Thyroid gland (tissue), 4 donors: ENCODE data around the gene GRAMD1C.

ENCODE experiments used
- POLR2A ChIP-seq, 2 donors: fragments of 450-650 bp; IDR thresholded peaks; one replicate each; pipeline ENCODE4 v1.6.1; 2017; ENCODE audit warnings: antibody characterized with exemption in 2 of 2, mild to moderate bottlenecking in 2 of 2, moderate library complexity in 1 of 2
- TF ChIP-seq, protein P1 (sequence below), 6 experiments: fragments of 200-600 bp in 3 of 6; fragments of 450-650 bp in 3 of 6; sonication (generic) in 3 of 6; IDR thresholded peaks; one replicate each; pipeline ENCODE4 v1.5.1; 2016 to 2019; ENCODE audit warnings: antibody characterized with exemption in 6 of 6, mild to moderate bottlenecking in 2 of 6, inconsistent platforms in 1 of 6, moderate library complexity in 1 of 6

DNA sequence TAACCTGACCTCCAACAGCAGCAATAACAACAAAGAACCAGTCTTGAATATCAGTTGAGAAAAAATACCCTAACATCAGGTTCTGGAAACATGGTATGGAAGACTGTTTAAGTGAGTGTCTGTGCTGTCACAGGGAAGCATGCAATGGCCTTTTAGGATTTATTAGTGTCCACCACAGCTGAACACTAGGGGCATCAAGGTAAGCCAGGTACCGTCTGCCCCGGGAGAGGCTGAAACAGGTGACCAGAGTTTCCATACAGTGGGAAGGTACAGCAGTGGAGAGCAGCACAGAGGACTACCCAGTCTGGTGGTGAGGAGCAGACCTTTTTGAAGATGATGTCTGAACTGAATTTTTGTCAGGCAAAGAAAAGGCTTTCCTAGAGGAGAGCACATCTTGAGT, 127.6 kb downstream of the GRAMD1C start:
- TF ChIP-seq, protein P1, sequence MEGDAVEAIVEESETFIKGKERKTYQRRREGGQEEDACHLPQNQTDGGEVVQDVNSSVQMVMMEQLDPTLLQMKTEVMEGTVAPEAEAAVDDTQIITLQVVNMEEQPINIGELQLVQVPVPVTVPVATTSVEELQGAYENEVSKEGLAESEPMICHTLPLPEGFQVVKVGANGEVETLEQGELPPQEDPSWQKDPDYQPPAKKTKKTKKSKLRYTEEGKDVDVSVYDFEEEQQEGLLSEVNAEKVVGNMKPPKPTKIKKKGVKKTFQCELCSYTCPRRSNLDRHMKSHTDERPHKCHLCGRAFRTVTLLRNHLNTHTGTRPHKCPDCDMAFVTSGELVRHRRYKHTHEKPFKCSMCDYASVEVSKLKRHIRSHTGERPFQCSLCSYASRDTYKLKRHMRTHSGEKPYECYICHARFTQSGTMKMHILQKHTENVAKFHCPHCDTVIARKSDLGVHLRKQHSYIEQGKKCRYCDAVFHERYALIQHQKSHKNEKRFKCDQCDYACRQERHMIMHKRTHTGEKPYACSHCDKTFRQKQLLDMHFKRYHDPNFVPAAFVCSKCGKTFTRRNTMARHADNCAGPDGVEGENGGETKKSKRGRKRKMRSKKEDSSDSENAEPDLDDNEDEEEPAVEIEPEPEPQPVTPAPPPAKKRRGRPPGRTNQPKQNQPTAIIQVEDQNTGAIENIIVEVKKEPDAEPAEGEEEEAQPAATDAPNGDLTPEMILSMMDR (IDR thresholded peaks at IDR 0.05) = no peak
- no peak for TF ChIP-seq POLR2A (IDR thresholded peaks at IDR 0.05)
